PC-3 (cell line): ENCODE data around the gene NUP133. TPM values are rescaled to one million over a fixed set of nuclear protein-coding genes. Genes with fewer than 3 reads are reported as not detected.
A peak's percentile ranks its signal among the peaks of the same experiment; 100 is the strongest.

Experiments used
- ATAC-seq: fragments of 200-7000 bp; cut with Tn5 transposase; 2 replicates; pipeline ENCODE4 v1.9.1; 2020; ENCODE audit warnings: mild to moderate bottlenecking, moderate library complexity
- BruUV-seq: library from RNA; stranded (reverse); fragments of 400-500 nt; replicated peaks from 2 replicates; lab custom pipeline; 2021; lab: Mats Ljungman, UMichigan
- CTCF ChIA-PET: fragments of 300-600 bp; sonication (Branson Sonifier 250); formaldehyde crosslinking; loops from one replicate; lab custom pipeline; 2022; ENCODE audit warnings: antibody characterized with exemption; lab: Charles Lee
- POLR2A ChIA-PET: fragments of 300-600 bp; sonication (Branson Sonifier 250); formaldehyde crosslinking; loops from one replicate; lab custom pipeline; 2022; ENCODE audit warnings: antibody characterized with exemption; ENCODE audit not compliant: unreplicated experiment; lab: Charles Lee
- DNase-seq: peaks from one replicate; pipeline ENCODE4 v3.0.0-alpha.2; 2015
- H2AFZ ChIP-seq: fragments of 300-600 bp; sonication (generic); 2 replicates; pipeline ENCODE4 v1.6.0; 2016; ENCODE audit warnings: antibody characterized with exemption, low read length
- H3F3A ChIP-seq: fragments of 300-600 bp; sonication (generic); one replicate; pipeline ENCODE4 v1.6.0; 2017; ENCODE audit warnings: antibody characterized with exemption, low read length, control low read depth, mild to moderate bottlenecking; ENCODE audit not compliant: unreplicated experiment
- H3K27ac ChIP-seq: fragments of 300-600 bp; sonication (generic); 2 replicates; pipeline ENCODE4 v1.5.1; 2016; ENCODE audit warnings: mild to moderate bottlenecking, low read length
- H3K27me3 ChIP-seq: fragments of 300-600 bp; sonication (generic); 2 replicates; pipeline ENCODE4 v1.6.1; 2016; ENCODE audit warnings: low read length, mixed read lengths
- H3K36me3 ChIP-seq: fragments of 300-600 bp; sonication (generic); 2 replicates; pipeline ENCODE4 v1.6.1; 2016; ENCODE audit warnings: low read depth, mixed run types, low read length, mixed read lengths
- H3K4me1 ChIP-seq: fragments of 300-600 bp; sonication (generic); 2 replicates; pipeline ENCODE4 v1.5.1; 2016; ENCODE audit warnings: low read length; ENCODE audit not compliant: insufficient read depth
- H3K4me2 ChIP-seq: fragments of 300-600 bp; sonication (generic); 2 replicates; pipeline ENCODE4 v1.6.0; 2016; ENCODE audit warnings: low read length
- H3K4me3 ChIP-seq: fragments of 300-600 bp; sonication (generic); 2 replicates; pipeline ENCODE4 v1.5.1; 2016; ENCODE audit warnings: mild to moderate bottlenecking, low read length, mixed read lengths
- H3K79me2 ChIP-seq: fragments of 300-600 bp; sonication (generic); 2 replicates; pipeline ENCODE4 v1.6.1; 2017; ENCODE audit warnings: low read length, mixed read lengths
- H3K9ac ChIP-seq: fragments of 300-600 bp; sonication (generic); 2 replicates; pipeline ENCODE4 v1.6.0; 2016; ENCODE audit warnings: mild to moderate bottlenecking, low read length
- H3K9me2 ChIP-seq: fragments of 300-600 bp; sonication (generic); replicated peaks from 2 replicates; pipeline ENCODE4 v1.6.1; 2016; ENCODE audit warnings: mixed run types, low read length, mixed read lengths
- H3K9me3 ChIP-seq: fragments of 300-600 bp; sonication (generic); 2 replicates; pipeline ENCODE4 v1.6.1; 2016; ENCODE audit warnings: low read length, mixed read lengths
- H4K20me1 ChIP-seq: fragments of 300-600 bp; sonication (generic); 2 replicates; pipeline ENCODE4 v1.6.1; 2016; ENCODE audit warnings: low read length, mixed read lengths
- CTCF ChIP-seq: fragments of 300-600 bp; sonication (generic); conservative IDR thresholded peaks from 2 replicates; pipeline ENCODE4 v1.5.1; 2017; ENCODE audit warnings: antibody characterized with exemption, low read depth, mild to moderate bottlenecking, low read length
- EZH2 ChIP-seq: fragments of 300-600 bp; sonication (generic); IDR thresholded peaks from one replicate; pipeline ENCODE4 v1.6.1; 2017; ENCODE audit warnings: antibody characterized with exemption, mild to moderate bottlenecking, low read length; ENCODE audit not compliant: unreplicated experiment
- EZH2phosphoT487 ChIP-seq: fragments of 300-600 bp; sonication (generic); IDR thresholded peaks from 2 replicates; pipeline ENCODE4 v1.6.1; 2018; ENCODE audit warnings: mild to moderate bottlenecking, antibody characterized with exemption, low read length, borderline replicate concordance
- intact Hi-C: fragments of 100-400 bp; cut with micrococcal nuclease; formaldehyde crosslinking; loops from 2 replicates; pipeline ENCODE4 v1.9.0; 2023
- total RNA-seq: library from RNA; depleted of rRNA; stranded (reverse); fragments of >200 nt; gene quantifications from 2 replicates; pipeline ENCODE4 v1.2.3, GENCODE V29; 2014

The NUP133 gene
- total RNA-seq, 1 experiment from 2014 or later = 63.6 TPM

GRCh38 chr1:229485318-229485717, 22.8 kb downstream of the NUP133 start:
- intact Hi-C loops = no loop called here
- DNase-seq = no peak
- BruUV-seq = no TSS peak
- no peak for ATAC-seq
- no peak overlapping the region for H3K9ac ChIP-seq
- CTCF ChIA-PET = no interaction called here
- no peaks in the 10 kb centered on the region for H3K9me3 ChIP-seq
- H3K79me2 ChIP-seq = no peaks in the 10 kb centered on the region
- TF ChIP-seq CTCF (no peak), EZH2 (no peak), EZH2phosphoT487 (no peak)
- H3K4me1 ChIP-seq = no peaks in the 10 kb centered on the region
- POLR2A ChIA-PET = no interaction called here
- H3F3A ChIP-seq = no peaks in the 10 kb centered on the region
- no peak overlapping the region for H3K27ac ChIP-seq
- no peaks in the 10 kb centered on the region for H3K27me3 ChIP-seq
- H3K36me3 ChIP-seq = peaks cover 62% of the 10 kb centered on the region
- no peak overlapping the region for H3K4me3 ChIP-seq
- H3K9me2 ChIP-seq = no peaks in the 10 kb centered on the region
- no peak overlapping the region for H2AFZ ChIP-seq
- no peaks in the 10 kb centered on the region for H4K20me1 ChIP-seq
- no peak overlapping the region for H3K4me2 ChIP-seq

DNA sequence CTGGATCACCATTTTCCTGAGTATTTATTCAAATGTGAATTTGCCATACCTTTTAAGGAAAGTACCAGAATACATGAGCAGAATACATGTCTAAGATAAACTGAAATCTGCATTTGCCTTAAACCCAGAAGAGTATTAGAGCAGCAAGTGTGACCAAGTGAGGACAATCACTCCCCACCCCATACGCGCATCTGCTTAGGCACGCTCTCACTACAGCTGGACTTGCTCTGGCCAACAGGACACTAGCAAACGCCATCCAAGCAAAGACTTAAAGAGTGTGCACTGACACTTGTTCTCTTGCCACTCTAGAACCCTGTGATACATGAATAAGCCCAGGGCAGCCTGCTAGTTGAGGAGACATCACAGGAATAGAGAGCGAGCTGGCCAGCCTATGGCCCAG, 25.6 kb downstream of the NUP133 start:
- DNase-seq = no peak
- Histone ChIP-seq H3K9me2 (no peaks in the 10 kb centered on the region), H3K27me3 (no peaks in the 10 kb centered on the region), H3K4me2 (no peak overlapping the region), H2AFZ (no peak overlapping the region), H3K4me1 (no peaks in the 10 kb centered on the region), H3K9ac (no peak overlapping the region), H3F3A (no peaks in the 10 kb centered on the region), H3K9me3 (no peaks in the 10 kb centered on the region), H3K4me3 (no peak overlapping the region), H3K27ac (no peak overlapping the region), H4K20me1 (no peaks in the 10 kb centered on the region), H3K36me3 (peaks cover 49% of the 10 kb centered on the region), H3K79me2 (no peaks in the 10 kb centered on the region)
- CTCF ChIA-PET = interaction anchor here (1.0 kb wide), 4 partner anchors 26 to 818 kb away, joined by 4 read pairs; partner anchors contain the start of genes ABCB10 and NUP133
- TF ChIP-seq EZH2phosphoT487 (no peak), CTCF (no peak), EZH2 (no peak)
- intact Hi-C loops = loop anchor here (1.0 kb wide), 1 partner anchor 224 kb away; no protein-coding TSS in a partner anchor
- POLR2A ChIA-PET = interaction anchor here (1.0 kb wide), 1 partner anchor 76 kb away, joined by 3 read pairs; the partner anchor contains the start of gene ABCB10
- no TSS peak for BruUV-seq
- ATAC-seq = 0 out of 2 replicates have a peak, but pooled peaks have one; percentile 11

GRCh38 chr1:229480495-229480894, 27.6 kb downstream of the NUP133 start:
- POLR2A ChIA-PET = no interaction called here
- no peaks in the 10 kb centered on the region for H3K4me1 ChIP-seq
- H3K4me3 ChIP-seq = no peak overlapping the region
- no peak for TF ChIP-seq EZH2
- TF ChIP-seq EZH2phosphoT487 = no peak
- TF ChIP-seq CTCF = no peak
- no peak overlapping the region for H3K9ac ChIP-seq
- DNase-seq = no peak
- CTCF ChIA-PET = interaction anchor here (0.6 kb wide), 1 partner anchor 28 kb away, joined by 7 read pairs; no protein-coding TSS in a partner anchor
- no peaks in the 10 kb centered on the region for H3K27me3 ChIP-seq
- H2AFZ ChIP-seq = no peak overlapping the region
- H3K4me2 ChIP-seq = no peak overlapping the region
- BruUV-seq = no TSS peak
- no peaks in the 10 kb centered on the region for H3K9me3 ChIP-seq
- H3K27ac ChIP-seq = no peak overlapping the region
- no peaks in the 10 kb centered on the region for H3K9me2 ChIP-seq
- intact Hi-C loops = no loop called here
- H3F3A ChIP-seq = no peaks in the 10 kb centered on the region
- ATAC-seq = no peak
- no peaks in the 10 kb centered on the region for H3K79me2 ChIP-seq
- H4K20me1 ChIP-seq = no peaks in the 10 kb centered on the region
- peaks cover 41% of the 10 kb centered on the region; the same call in 1 of the 2 replicates for H3K36me3 ChIP-seq
